Heart left ventricle (tissue), 16 donors: ENCODE data around the gene ASZ1. TPM values are rescaled to one million over a fixed set of nuclear protein-coding genes. Genes with fewer than 3 reads are reported as not detected.
"Not testable (repeated sequence)": the region's sequence is repeated elsewhere in the genome, so short reads cannot be mapped to it uniquely, and the experiment has no call there.

ENCODE experiments used
- ATAC-seq, 4 donors: fragments of 200-7000 bp; cut with Tn5 transposase; one replicate each; pipeline ENCODE4 v1.9.1; 2020 to 2022; ENCODE audit warnings: moderate library complexity in 4 of 4, mild to moderate bottlenecking in 3 of 4, moderate number of reproducible peaks in 1 of 4
- DNase-seq, 5 donors: peaks; one replicate each; pipeline ENCODE4 v3.0.0-alpha.2; 2020
- H3K27ac ChIP-seq, 12 donors: fragments of 200-600 bp; sonication (generic) in 4 of 12; one replicate each; pipeline versions ENCODE4 v1.5.0 to v1.8.0; 2016 to 2022; ENCODE audit warnings: mild to moderate bottlenecking in 2 of 12
- H3K27me3 ChIP-seq, 9 donors: fragments of 200-600 bp; sonication (generic) in 2 of 9; one replicate each; pipeline versions ENCODE4 v1.5.1 to v1.8.0; 2016 to 2022; ENCODE audit warnings: mild to moderate bottlenecking in 3 of 9
- H3K36me3 ChIP-seq, 9 donors: fragments of 200-600 bp; sonication (generic) in 2 of 9; one replicate each; pipeline versions ENCODE4 v1.5.0 to v1.8.0; 2018 to 2022; ENCODE audit warnings: mild to moderate bottlenecking in 2 of 9
- H3K4me1 ChIP-seq, 12 donors: fragments of 200-600 bp; sonication (generic) in 4 of 12; one replicate each; pipeline versions ENCODE4 v1.5.0 to v1.8.0; 2016 to 2022; ENCODE audit warnings: mild to moderate bottlenecking in 3 of 12
- H3K4me3 ChIP-seq, 12 donors: fragments of 200-600 bp; sonication (generic) in 4 of 12; one replicate each; pipeline versions ENCODE4 v1.5.0 to v1.8.0; 2017 to 2022; ENCODE audit warnings: mild to moderate bottlenecking in 9 of 12, moderate library complexity in 4 of 12
- H3K9me3 ChIP-seq, 12 donors: fragments of 200-600 bp; sonication (generic) in 4 of 12; one replicate each; pipeline versions ENCODE4 v1.5.0 to v1.8.0; 2016 to 2022; ENCODE audit warnings: mild to moderate bottlenecking in 1 of 12
- POLR2A ChIP-seq, 2 donors: fragments of 450-650 bp; IDR thresholded peaks; one replicate each; pipeline ENCODE4 v1.6.1; 2017; ENCODE audit warnings: antibody characterized with exemption in 2 of 2, mild to moderate bottlenecking in 2 of 2, moderate library complexity in 2 of 2
- WGBS, 4 donors: extraction: QIAGEN DNeasy Blood & Tissue Kit in 2 of 4; methylation state at CpG; one replicate each; pipeline versions ENCODE4 v1.1.5 to v1.1.7; 2013 to 2018; 5-methylcytosine and 5-hydroxymethylcytosine counted together
- intact Hi-C, 10 donors: fragments of 100-400 bp; cut with DNase I; formaldehyde crosslinking; loops; one replicate each; pipeline versions ENCODE4 v1.11.1 to v1.14.2; 2022
- polyA plus RNA-seq, 2 donors: library from polyadenylated mRNA; stranded (reverse); fragments of 200-250 nt; gene quantifications; one replicate each; pipeline ENCODE4 v1.2.3, GENCODE V29; 2013
- total RNA-seq, 9 donors: library from RNA; depleted of rRNA in 2 of 9; stranded (reverse); fragments of >200 nt in 2 of 9; fragmentation: NEBNext Ultra II Directional in 3 of 9; extraction: Animal tissue kit (Norgen Biotek cat#: 25700) in 3 of 9; gene quantifications; one replicate each; pipeline versions ENCODE4 v1.1.0 to v1.2.4, GENCODE V29; 2016 to 2023
- TF ChIP-seq, protein P1 (sequence below), 12 donors: fragments of 200-600 bp; sonication (generic) in 4 of 12; IDR thresholded peaks; one replicate each; pipeline versions ENCODE4 v1.5.0 to v1.8.0; 2018 to 2022; ENCODE audit warnings: antibody characterized with exemption in 12 of 12, mild to moderate bottlenecking in 5 of 12
- donor health status: ischemic (EF 13 %, LVEDD 7.1; RV severe dilation, severe dysfunction).
- donor health status: healthy with polysubstance abuse.
- donor health status: DM: no; HTN: yes; CAD: no.
- donor health status: DM: no; HTN: no; CAD: no.
- donor health status: ischemic (EF 25% LVEDD 6.9; RV normal size, moderate dysfunction).
- donor health status: ischemic (EF 25% LVEDD 5.7; RV mildly dilated, moderate dysfunction).
- donor health status: healthy.
- donor health status: DM: yes; HTN: yes; CAD: no.
- donor health status: ischemic (EF 35%, LVEDD 5.7; RV mildly dilated, moderate dysfunction).
- donor health status: nonischemic (EF 11% LVEDD 7.7; RV severe dilation, severe dysfunction).
- donor health status: DM: yes; HTN: yes; CAD: no.
- donor health status: PGD.
- donor health status: ischemic (EF 29% LVEDD 5.4; RV normal size, mild dysfunction).
- donor health status: nonischemic (EF 23%, LVEDD 6.1; RV moderate dilation, normal function).

Gene ASZ1
- total and polyA plus RNA-seq, 11 donors = not detected

DNA sequence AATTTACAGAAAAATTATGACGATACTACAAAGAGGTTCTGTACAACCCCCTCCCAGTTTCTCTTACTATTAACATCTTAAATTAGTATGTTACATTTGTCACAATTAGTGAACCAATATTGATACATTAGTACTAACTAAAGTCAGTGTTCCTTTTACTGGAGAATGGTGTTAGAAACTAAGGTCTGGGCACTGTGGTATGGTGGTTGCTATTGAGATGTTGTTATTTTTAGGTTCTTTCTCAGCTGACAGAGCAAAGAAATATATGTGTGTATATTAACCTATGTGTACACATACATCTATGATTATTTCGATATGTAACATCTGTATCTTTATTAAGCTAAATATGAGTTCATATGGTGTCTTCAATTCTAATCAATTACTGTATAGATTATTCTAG lies 40.9 kb upstream of the ASZ1 start:
- intact Hi-C loops = loop anchor here in 1 of 10 donors (10.0 kb wide), 1 partner anchor 247 kb away; no protein-coding TSS in a partner anchor
- no peak for ATAC-seq
- Histone ChIP-seq H3K4me1 (peaks cover 0 to 8% (median 0%) of the 10 kb centered on the region in 12 donors), H3K9me3 (peaks cover 0 to 2% (median 0%) of the 10 kb centered on the region in 12 donors), H3K4me3 (no peak overlapping the region), H3K27ac (no peak overlapping the region), H3K27me3 (no peaks in the 10 kb centered on the region), H3K36me3 (no peaks in the 10 kb centered on the region)
- no peak for TF ChIP-seq POLR2A (IDR thresholded peaks at IDR 0.05)
- TF ChIP-seq, protein P1, sequence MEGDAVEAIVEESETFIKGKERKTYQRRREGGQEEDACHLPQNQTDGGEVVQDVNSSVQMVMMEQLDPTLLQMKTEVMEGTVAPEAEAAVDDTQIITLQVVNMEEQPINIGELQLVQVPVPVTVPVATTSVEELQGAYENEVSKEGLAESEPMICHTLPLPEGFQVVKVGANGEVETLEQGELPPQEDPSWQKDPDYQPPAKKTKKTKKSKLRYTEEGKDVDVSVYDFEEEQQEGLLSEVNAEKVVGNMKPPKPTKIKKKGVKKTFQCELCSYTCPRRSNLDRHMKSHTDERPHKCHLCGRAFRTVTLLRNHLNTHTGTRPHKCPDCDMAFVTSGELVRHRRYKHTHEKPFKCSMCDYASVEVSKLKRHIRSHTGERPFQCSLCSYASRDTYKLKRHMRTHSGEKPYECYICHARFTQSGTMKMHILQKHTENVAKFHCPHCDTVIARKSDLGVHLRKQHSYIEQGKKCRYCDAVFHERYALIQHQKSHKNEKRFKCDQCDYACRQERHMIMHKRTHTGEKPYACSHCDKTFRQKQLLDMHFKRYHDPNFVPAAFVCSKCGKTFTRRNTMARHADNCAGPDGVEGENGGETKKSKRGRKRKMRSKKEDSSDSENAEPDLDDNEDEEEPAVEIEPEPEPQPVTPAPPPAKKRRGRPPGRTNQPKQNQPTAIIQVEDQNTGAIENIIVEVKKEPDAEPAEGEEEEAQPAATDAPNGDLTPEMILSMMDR (IDR thresholded peaks at IDR 0.05) = no peak
- 84 to 91% (median 87%) methylated on average over 2 of the region's 2 CpGs for WGBS, 4 donors
- no peak for DNase-seq

DNA sequence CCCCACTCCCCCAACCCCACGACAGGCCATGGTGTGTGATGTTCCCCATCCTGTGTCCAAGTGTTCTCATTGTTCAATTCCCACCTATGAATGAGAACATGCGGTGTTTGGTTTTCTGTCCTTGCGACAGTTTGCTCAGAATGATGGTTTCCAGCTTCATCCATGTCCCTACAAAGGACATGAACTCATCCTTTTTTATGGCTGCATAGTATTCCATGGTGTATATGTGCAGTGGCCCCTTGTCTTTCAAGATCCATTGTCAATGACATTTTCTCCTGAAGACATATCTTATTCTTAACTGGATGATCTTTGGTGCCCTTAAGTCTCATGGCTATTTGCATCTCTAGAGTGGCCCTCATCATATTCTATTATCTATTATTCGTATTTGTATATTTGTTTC lies 33.5 kb upstream of the ASZ1 start:
- H3K27ac ChIP-seq, DNase-seq, H3K27me3 ChIP-seq, H3K4me1 ChIP-seq, H3K4me3 ChIP-seq, ATAC-seq, H3K36me3 ChIP-seq: not testable (repeated sequence)
- intact Hi-C loops = loop anchor here in 2 of 10 donors (5.0 to 10.0 kb wide), 2 partner anchors 254 to 256 kb away; no protein-coding TSS in a partner anchor
- peaks cover 0 to 18% (median 0%) of the 10 kb centered on the region in 12 donors for H3K9me3 ChIP-seq
- WGBS, 4 donors = 87 to 99% (median 93%) methylated on average over 3 to 4 of the region's 4 CpGs

DNA sequence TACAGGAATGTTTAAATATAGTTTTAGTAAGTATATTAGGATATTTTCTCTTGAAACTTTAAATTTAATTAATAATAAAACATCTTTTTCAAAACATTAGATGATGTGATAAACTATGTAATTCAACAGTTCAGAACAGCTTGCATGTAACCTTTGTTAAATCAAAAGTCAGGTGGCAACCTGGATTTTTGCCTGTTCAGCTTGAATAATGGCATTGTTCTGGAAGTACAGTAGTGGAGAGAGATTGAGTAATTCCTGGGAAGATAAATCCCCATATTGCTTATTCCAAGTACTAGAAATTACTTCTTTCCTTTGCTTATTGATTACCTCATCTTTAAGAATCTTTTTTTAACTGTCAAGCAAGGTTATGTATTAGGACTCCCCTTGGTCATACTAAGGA lies 32.4 kb upstream of the ASZ1 start:
- H3K4me1 ChIP-seq = no peaks in the 10 kb centered on the region
- no peak overlapping the region for H3K4me3 ChIP-seq
- ATAC-seq (no peak), DNase-seq (no peak)
- intact Hi-C loops = loop anchor here in 9 of 10 donors (2.0 to 10.0 kb wide), 8 partner anchors 213 to 258 kb away; no protein-coding TSS in a partner anchor
- no peak overlapping the region for H3K27ac ChIP-seq
- H3K27me3 ChIP-seq = no peaks in the 10 kb centered on the region
- no peaks in the 10 kb centered on the region for H3K36me3 ChIP-seq
- H3K9me3 ChIP-seq = peaks cover 0 to 18% (median 0%) of the 10 kb centered on the region in 12 donors
- TF ChIP-seq, protein P1 (IDR thresholded peaks at IDR 0.05) = no peak
- no peak for TF ChIP-seq POLR2A (IDR thresholded peaks at IDR 0.05)

DNA sequence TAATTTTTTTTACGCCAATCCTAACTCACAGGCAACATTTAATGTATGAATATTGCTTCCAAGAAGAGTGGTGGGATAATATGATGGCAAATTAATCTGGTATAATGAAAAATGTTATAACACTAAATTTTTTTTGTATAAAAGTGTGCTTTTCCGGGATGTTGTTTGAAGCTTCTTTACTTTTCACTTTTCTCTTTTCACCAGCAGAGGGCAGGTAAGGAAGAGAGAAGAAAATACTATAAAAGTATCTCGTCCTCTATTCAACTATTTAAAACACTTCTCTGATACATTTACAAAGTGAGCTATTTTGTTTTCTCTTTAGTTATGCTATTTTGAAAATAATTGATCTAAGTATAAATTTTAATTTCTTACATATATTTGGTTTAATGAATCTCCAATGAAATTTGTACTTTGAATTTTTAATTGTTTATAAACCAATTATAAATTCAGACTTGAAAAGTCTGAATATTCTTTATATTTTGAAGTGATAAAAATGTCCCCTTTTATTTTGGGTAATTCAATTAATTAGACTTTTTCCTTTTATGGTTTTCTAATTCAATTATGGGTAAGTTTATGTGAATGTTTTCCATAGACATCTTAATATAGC lies 31.8 kb upstream of the ASZ1 start:
- ATAC-seq (no peak), DNase-seq (no peak)
- TF ChIP-seq, protein P1 (IDR thresholded peaks at IDR 0.05) = peak; percentile 32 to 65 (median 52)
- TF ChIP-seq POLR2A (IDR thresholded peaks at IDR 0.05) = no peak
- Histone ChIP-seq H3K4me3 (no peak overlapping the region), H3K4me1 (no peaks in the 10 kb centered on the region), H3K9me3 (peaks cover 0 to 18% (median 0%) of the 10 kb centered on the region in 12 donors), H3K27me3 (no peaks in the 10 kb centered on the region), H3K27ac (no peak overlapping the region), H3K36me3 (no peaks in the 10 kb centered on the region)
- 34 to 40% (median 36%) methylated on average over 3 of the region's 3 CpGs for WGBS, 4 donors
- intact Hi-C loops = loop anchor here in 7 of 10 donors (2.0 to 5.0 kb wide), 7 partner anchors 213 to 258 kb away; no protein-coding TSS in a partner anchor
